RWPE2 (cell line): ENCODE measurements around the gene MGAM2.

ENCODE experiments used
- ATAC-seq: fragments of 200-7000 bp; cut with Tn5 transposase; 3 replicates; pipeline ENCODE4 v1.9.1; 2021; ENCODE audit warnings: low read depth
- DNase-seq: peaks from one replicate; pipeline ENCODE4 v3.0.0-alpha.2; 2020; ENCODE audit warnings: low spot score
- H3K27ac ChIP-seq: fragments of 450-650 bp; 2 replicates; pipeline ENCODE4 v1.5.1; 2017; ENCODE audit warnings: mild to moderate bottlenecking; ENCODE audit not compliant: poor library complexity, severe bottlenecking
- H3K27me3 ChIP-seq: fragments of 250-450 bp; sonication (Bioruptor Pico); 2 replicates; pipeline ENCODE4 v1.5.1; 2021; ENCODE audit warnings: mild to moderate bottlenecking, moderate library complexity; ENCODE audit not compliant: insufficient read depth, poor library complexity, severe bottlenecking
- H3K36me3 ChIP-seq: fragments of 250-450 bp; sonication (Bioruptor Pico); 2 replicates; pipeline ENCODE4 v1.5.1; 2020; ENCODE audit warnings: low read depth, mild to moderate bottlenecking, moderate library complexity
- H3K4me1 ChIP-seq: fragments of 250-450 bp; sonication (Bioruptor Pico); 2 replicates; pipeline ENCODE4 v1.5.1; 2021; ENCODE audit warnings: mild to moderate bottlenecking, moderate library complexity; ENCODE audit not compliant: insufficient read depth, poor library complexity, severe bottlenecking
- H3K4me3 ChIP-seq: fragments of 250-450 bp; sonication (Bioruptor Pico); 2 replicates; pipeline ENCODE4 v1.5.1; 2021; ENCODE audit warnings: mild to moderate bottlenecking, moderate library complexity; ENCODE audit not compliant: severe bottlenecking
- H3K9me3 ChIP-seq: fragments of 250-450 bp; sonication (Bioruptor Pico); 2 replicates; pipeline ENCODE4 v1.5.1; 2021; ENCODE audit warnings: mild to moderate bottlenecking, moderate library complexity; ENCODE audit not compliant: severe bottlenecking
- TF ChIP-seq, protein P1 (sequence below): fragments of 450-650 bp; IDR thresholded peaks from one replicate; pipeline ENCODE4 v1.5.1; 2017; ENCODE audit warnings: mild to moderate bottlenecking, moderate library complexity; ENCODE audit not compliant: poor library complexity, severe bottlenecking

The MGAM2 gene

DNA sequence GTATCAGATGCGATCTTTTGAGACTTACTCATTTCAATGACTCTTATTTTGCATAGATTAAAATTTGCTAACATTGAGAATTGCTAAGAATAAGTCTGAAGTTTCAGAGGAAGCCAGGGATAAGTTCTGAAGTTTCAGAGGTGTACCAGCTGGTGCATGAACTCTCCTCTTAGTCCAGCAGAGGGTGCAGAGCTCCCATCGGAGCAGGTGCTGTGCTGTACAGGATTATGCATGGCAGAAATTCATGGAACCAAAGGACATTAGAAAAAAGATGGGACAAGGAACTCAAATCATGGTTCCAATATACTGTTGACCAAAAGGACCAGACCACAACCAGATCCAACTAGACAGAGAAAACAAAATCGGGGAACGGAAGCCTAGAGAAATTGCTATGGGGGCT lies 41.9 kb downstream of the MGAM2 start:
- Histone ChIP-seq H3K27ac (no peak overlapping the region), H3K36me3 (no peaks in the 10 kb centered on the region), H3K4me3 (no peak overlapping the region), H3K27me3 (no peaks in the 10 kb centered on the region), H3K4me1 (no peaks in the 10 kb centered on the region), H3K9me3 (no peaks in the 10 kb centered on the region)
- DNase-seq (no peak), ATAC-seq (peak; percentile 75)
- TF ChIP-seq, protein P1, sequence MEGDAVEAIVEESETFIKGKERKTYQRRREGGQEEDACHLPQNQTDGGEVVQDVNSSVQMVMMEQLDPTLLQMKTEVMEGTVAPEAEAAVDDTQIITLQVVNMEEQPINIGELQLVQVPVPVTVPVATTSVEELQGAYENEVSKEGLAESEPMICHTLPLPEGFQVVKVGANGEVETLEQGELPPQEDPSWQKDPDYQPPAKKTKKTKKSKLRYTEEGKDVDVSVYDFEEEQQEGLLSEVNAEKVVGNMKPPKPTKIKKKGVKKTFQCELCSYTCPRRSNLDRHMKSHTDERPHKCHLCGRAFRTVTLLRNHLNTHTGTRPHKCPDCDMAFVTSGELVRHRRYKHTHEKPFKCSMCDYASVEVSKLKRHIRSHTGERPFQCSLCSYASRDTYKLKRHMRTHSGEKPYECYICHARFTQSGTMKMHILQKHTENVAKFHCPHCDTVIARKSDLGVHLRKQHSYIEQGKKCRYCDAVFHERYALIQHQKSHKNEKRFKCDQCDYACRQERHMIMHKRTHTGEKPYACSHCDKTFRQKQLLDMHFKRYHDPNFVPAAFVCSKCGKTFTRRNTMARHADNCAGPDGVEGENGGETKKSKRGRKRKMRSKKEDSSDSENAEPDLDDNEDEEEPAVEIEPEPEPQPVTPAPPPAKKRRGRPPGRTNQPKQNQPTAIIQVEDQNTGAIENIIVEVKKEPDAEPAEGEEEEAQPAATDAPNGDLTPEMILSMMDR = peak; percentile 37

GRCh38 chr7:142158736-142159496 lies 47.4 kb downstream of the MGAM2 start:
- Histone ChIP-seq H3K4me1 (no peaks in the 10 kb centered on the region), H3K27ac (no peak overlapping the region), H3K36me3 (no peaks in the 10 kb centered on the region), H3K9me3 (no peaks in the 10 kb centered on the region), H3K27me3 (no peaks in the 10 kb centered on the region), H3K4me3 (no peak overlapping the region)
- DNase-seq (no peak), ATAC-seq (peak; percentile 51; the same call in 1 of the 3 replicates)
- TF ChIP-seq, protein P1 = no peak

- TF ChIP-seq, protein P1 = no peak
- Histone ChIP-seq H3K36me3 (no peaks in the 10 kb centered on the region), H3K27me3 (no peaks in the 10 kb centered on the region), H3K9me3 (no peaks in the 10 kb centered on the region), H3K4me3 (no peak overlapping the region), H3K27ac (no peak overlapping the region), H3K4me1 (no peaks in the 10 kb centered on the region)
- no peak for DNase-seq
- ATAC-seq = no peak
Measured at GRCh38 chr7:142161921-142162320, 50.4 kb downstream of the MGAM2 start.

- H3K27ac ChIP-seq = no peak overlapping the region
- TF ChIP-seq, protein P1 = no peak
- DNase-seq (no peak), ATAC-seq (peak; percentile 55; the same call in 2 of the 3 replicates)
- H3K36me3 ChIP-seq = no peaks in the 10 kb centered on the region
- no peak overlapping the region for H3K4me3 ChIP-seq
- no peaks in the 10 kb centered on the region for H3K4me1 ChIP-seq
- no peaks in the 10 kb centered on the region for H3K27me3 ChIP-seq
- H3K9me3 ChIP-seq = no peaks in the 10 kb centered on the region
Measured at GRCh38 chr7:142168746-142169145, 57.2 kb downstream of the MGAM2 start.

DNA sequence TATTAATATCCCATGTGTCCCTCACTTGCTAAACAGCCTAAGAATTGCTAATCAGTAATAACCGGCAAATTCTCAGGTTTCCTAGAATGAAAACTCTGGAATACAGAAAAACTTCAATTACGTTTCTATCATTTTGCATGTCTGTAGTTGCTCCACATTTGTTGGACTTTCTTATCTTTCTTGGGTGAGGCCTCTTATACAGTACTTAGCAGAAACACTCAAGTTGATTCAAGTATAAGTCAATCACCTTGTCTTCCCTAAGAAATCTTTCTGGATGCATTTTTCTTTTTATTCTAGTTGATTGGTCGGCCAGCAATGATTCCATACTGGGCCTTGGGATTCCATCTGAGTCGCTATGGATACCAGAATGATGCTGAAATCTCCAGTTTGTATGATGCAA lies 61.4 kb downstream of the MGAM2 start:
- ATAC-seq (no peak), DNase-seq (no peak)
- TF ChIP-seq, protein P1 = no peak
- Histone ChIP-seq H3K27ac (no peak overlapping the region), H3K4me1 (no peaks in the 10 kb centered on the region), H3K4me3 (no peak overlapping the region), H3K9me3 (no peaks in the 10 kb centered on the region), H3K36me3 (no peaks in the 10 kb centered on the region), H3K27me3 (no peaks in the 10 kb centered on the region)
